ENCODE measurements around the gene SLC9B2. TPM values are rescaled to one million over a fixed set of nuclear protein-coding genes. Genes with fewer than 3 reads are reported as not detected.

The SLC9B2 gene
- total RNA-seq, 1 donor = 31.2 TPM

DNA sequence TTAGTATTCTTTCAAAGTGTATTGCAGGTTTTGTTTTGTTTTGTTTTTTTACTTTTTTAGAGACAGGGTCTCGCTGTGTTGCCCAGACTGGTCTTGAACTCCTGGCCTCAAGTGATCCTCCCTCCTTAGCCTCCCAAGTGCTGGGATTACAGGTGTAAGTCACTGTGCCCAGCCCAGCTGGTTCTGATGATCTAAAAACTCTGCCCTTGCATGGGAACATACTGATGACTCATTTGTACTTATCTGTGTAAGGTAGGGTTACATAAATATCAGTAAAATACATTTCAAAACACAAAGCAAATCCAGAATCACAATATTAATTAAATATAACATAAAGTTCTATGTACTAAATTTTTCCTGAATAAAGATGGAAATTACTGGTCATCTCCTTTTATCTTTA, 49.7 kb downstream of the SLC9B2 start:
- H3K4me3 ChIP-seq (ENCODE audit: low read depth, low read length) = no peak overlapping the region
- TF ChIP-seq, protein P1, sequence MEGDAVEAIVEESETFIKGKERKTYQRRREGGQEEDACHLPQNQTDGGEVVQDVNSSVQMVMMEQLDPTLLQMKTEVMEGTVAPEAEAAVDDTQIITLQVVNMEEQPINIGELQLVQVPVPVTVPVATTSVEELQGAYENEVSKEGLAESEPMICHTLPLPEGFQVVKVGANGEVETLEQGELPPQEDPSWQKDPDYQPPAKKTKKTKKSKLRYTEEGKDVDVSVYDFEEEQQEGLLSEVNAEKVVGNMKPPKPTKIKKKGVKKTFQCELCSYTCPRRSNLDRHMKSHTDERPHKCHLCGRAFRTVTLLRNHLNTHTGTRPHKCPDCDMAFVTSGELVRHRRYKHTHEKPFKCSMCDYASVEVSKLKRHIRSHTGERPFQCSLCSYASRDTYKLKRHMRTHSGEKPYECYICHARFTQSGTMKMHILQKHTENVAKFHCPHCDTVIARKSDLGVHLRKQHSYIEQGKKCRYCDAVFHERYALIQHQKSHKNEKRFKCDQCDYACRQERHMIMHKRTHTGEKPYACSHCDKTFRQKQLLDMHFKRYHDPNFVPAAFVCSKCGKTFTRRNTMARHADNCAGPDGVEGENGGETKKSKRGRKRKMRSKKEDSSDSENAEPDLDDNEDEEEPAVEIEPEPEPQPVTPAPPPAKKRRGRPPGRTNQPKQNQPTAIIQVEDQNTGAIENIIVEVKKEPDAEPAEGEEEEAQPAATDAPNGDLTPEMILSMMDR (IDR thresholded peaks at IDR 0.05; ENCODE audit: insufficient read depth, low read length) = no peak
- DNase-seq (ENCODE audit: low read depth) = no peak

- no peak for DNase-seq (ENCODE audit: low read depth)
- TF ChIP-seq, protein P1 (IDR thresholded peaks at IDR 0.05; ENCODE audit: insufficient read depth, low read length) = no peak
- H3K4me3 ChIP-seq (ENCODE audit: low read depth, low read length) = no peak overlapping the region
Measured at GRCh38 chr4:103024996-103025395, 51.6 kb downstream of the SLC9B2 start.

DNA sequence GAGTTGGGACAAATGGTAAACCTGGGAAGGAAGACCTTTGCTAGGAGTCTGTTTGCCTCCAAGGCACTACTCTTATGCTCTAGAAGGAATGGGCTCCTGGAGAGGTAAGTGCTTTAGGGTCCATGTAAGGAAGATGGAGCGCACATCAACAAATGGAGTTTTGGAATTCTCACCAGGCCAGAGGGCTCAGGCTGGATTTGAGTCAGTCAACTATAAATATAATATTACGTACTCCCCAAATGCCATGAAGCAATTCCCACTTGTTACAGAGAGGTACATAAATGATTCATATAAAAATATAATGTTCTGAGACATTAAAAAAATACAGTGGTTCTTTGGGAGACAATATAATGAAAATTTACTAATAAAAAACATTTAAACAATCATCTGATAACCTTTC, 55.4 kb downstream of the SLC9B2 start:
- no peak overlapping the region for H3K4me3 ChIP-seq (ENCODE audit: low read depth, low read length)

DNA sequence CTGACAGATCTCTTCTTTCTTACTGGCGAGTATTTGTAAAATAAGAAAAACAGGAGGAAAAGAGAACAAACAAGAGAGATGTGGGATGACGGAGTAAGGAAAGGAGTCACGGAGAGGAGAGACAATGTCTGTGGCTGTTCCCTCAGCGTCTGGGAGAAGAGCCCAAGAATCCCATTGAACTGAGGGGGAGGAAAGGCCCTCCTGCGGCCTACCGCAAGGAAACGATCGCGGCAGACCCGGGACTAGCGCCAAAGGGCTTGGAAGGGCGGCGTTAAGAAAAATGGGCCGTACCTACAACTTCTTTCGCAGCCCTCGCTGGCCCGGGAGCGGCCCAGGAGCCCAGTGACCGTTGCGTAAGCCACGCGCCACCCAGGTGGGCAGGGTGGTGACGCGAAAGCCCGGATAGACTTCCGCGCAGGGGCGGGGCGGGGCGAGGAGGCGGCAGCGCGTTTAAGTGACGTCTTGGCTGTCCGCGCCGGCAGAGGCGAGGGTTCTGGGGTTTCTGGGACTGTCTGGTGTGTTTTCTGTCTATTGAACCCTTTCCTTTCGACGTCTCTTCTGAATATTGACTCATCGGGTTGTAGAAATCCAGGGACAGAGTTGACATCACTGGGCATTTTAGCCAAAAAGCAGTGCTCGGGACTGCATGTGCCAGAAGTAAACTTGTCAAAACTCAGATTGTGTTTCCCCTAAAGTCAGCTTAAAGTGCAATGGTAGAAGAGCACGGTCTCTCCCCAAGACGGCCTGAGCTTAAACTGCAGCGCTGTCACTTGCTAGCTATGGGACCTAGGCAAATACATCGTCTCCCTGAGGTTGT, 57.0 kb downstream of the SLC9B2 start, which contains the start of gene SLC9B1:
Gene SLC9B1 (minus strand): TSS at position 398 of the 817 bp plus-strand sequence. CDS start 27,994 bp downstream, outside the sequence.
- TF ChIP-seq, protein P1 (IDR thresholded peaks at IDR 0.05; ENCODE audit: insufficient read depth, low read length) = no peak
- DNase-seq (ENCODE audit: low read depth) = peak; percentile 97
- H3K4me3 ChIP-seq (ENCODE audit: low read depth, low read length) = peak within 1 kb of the TSS; percentile 65

More for the DNA sequence above, 55.4 kb downstream of the SLC9B2 start:
- TF ChIP-seq, protein P1 (IDR thresholded peaks at IDR 0.05; ENCODE audit: insufficient read depth, low read length) = no peak
- no peak for DNase-seq (ENCODE audit: low read depth)

DNA sequence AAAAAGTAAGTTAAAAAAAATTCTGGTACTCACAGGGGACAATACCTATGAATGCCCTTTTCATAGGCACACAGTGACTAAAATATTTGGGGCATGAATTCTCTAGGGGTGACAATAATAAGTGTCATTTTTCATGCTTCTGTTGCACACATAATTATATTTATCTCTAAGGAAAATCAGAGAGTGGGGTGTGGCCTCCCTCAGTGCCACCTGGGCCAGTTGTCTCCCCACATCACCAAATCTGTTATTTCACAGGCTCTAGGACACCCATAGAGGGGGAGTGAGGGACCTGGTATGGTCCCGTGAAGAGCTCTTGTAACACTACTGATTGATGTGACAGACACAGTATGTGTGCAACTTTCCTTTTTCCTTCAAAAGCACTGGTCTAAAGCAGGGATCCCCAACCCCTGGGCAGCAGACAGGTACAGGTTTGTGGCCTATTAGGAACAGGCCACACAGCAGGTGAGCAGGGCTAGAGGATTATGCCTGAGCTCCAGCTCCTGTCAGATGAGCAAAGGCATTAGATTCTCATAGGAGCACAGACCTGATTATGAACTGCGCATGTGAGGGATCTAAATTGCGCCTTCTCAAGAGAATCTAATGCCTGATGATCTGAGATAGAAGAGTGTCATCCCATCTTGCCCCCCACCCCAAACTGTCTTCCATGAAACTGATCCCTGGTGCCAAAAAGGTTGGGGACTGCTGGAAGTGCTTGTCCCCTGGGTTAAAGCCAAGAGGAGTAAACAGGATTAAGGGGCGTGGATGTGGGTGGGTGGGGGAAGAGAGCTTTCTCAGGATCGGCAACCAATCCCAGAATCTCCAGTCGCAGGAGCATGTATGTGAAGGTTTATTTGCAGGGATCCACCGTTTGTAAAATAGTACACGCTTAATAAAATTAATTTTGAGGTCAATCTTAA, 57.9 kb downstream of the SLC9B2 start:
- TF ChIP-seq, protein P1 (IDR thresholded peaks at IDR 0.05; ENCODE audit: insufficient read depth, low read length) = no peak
- DNase-seq (ENCODE audit: low read depth) = no peak
- peak overlapping the region; percentile 65 for H3K4me3 ChIP-seq (ENCODE audit: low read depth, low read length)

- peak; percentile 30 for DNase-seq (ENCODE audit: low read depth)
- no peak overlapping the region for H3K4me3 ChIP-seq (ENCODE audit: low read depth, low read length)
- TF ChIP-seq, protein P1 (IDR thresholded peaks at IDR 0.05; ENCODE audit: insufficient read depth, low read length) = no peak
Measured at GRCh38 chr4:103012551-103012950, 64.0 kb downstream of the SLC9B2 start.

All from fibroblast of the aortic adventitia (primary cell).